HepG2 (cell line): ENCODE measurements around the gene GRK5. TPM values are rescaled to one million over a fixed set of nuclear protein-coding genes. Genes with fewer than 3 reads are reported as not detected.

Experiments used
- AFF4 ChIP-seq: sonication (generic); formaldehyde crosslinking; IDR thresholded peaks from 2 replicates; pipeline ENCODE4 v1.4.0; 2020; ENCODE audit warnings: missing genetic modification reagents
- NPAS2 ChIP-seq: sonication (generic); formaldehyde crosslinking; IDR thresholded peaks from 2 replicates; pipeline ENCODE4 v1.8.0; 2022; ENCODE audit warnings: mild to moderate bottlenecking, missing genetic modification reagents, borderline replicate concordance
- PBX2 ChIP-seq: IDR thresholded peaks from 2 replicates; pipeline ENCODE4 v1.6.1; 2016; ENCODE audit warnings: control low read depth
- RNF2 ChIP-seq: fragments of 450-650 bp; conservative IDR thresholded peaks from 2 replicates; pipeline ENCODE4 v1.6.1; 2016; ENCODE audit warnings: low read depth
- SNAI1 ChIP-seq: sonication (generic); formaldehyde crosslinking; IDR thresholded peaks from 2 replicates; pipeline ENCODE4 v1.5.0; 2020; ENCODE audit warnings: mild to moderate bottlenecking, missing genetic modification reagents, borderline replicate concordance
- THAP9 ChIP-seq: sonication (generic); formaldehyde crosslinking; IDR thresholded peaks from 2 replicates; pipeline ENCODE4; 2020; ENCODE audit warnings: missing genetic modification reagents, mild to moderate bottlenecking, borderline replicate concordance
- U2AF2 ChIP-seq: fragments of 200-400 bp; formaldehyde crosslinking; IDR thresholded peaks from 2 replicates; pipeline ENCODE4 v1.6.1; 2017; ENCODE audit warnings: low read depth, mild to moderate bottlenecking, low read length
- ZFP36L2 ChIP-seq: sonication (generic); formaldehyde crosslinking; IDR thresholded peaks from 2 replicates; pipeline ENCODE4 v1.4.0; 2020; ENCODE audit warnings: missing genetic modification reagents
- ZMAT5 ChIP-seq: sonication (generic); formaldehyde crosslinking; IDR thresholded peaks from 2 replicates; pipeline ENCODE4 v1.5.0; 2020; ENCODE audit warnings: mild to moderate bottlenecking, low read depth, missing genetic modification reagents, borderline replicate concordance
- ZNF253 ChIP-seq: sonication (generic); formaldehyde crosslinking; IDR thresholded peaks from 2 replicates; pipeline ENCODE4 v1.8.0; 2022; ENCODE audit warnings: mild to moderate bottlenecking, missing genetic modification reagents, borderline replicate concordance
- ZNF280B ChIP-seq: sonication (generic); formaldehyde crosslinking; IDR thresholded peaks from 2 replicates; pipeline ENCODE4 v1.5.0; 2020; ENCODE audit warnings: missing genetic modification reagents, mild to moderate bottlenecking, borderline replicate concordance
- ZNF326 ChIP-seq: sonication (generic); formaldehyde crosslinking; IDR thresholded peaks from 2 replicates; pipeline ENCODE4 v1.4.0; 2020; ENCODE audit warnings: missing genetic modification reagents, borderline replicate concordance
- ZNF329 ChIP-seq: sonication (generic); formaldehyde crosslinking; IDR thresholded peaks from 2 replicates; pipeline ENCODE4 v1.9.0; 2021; ENCODE audit warnings: low read depth, mild to moderate bottlenecking, missing genetic modification reagents
- ZNF446 ChIP-seq: sonication (generic); formaldehyde crosslinking; IDR thresholded peaks from 2 replicates; pipeline ENCODE4 v1.5.0; 2020; ENCODE audit warnings: mild to moderate bottlenecking, missing genetic modification reagents
- ZNF512 ChIP-seq: sonication (generic); formaldehyde crosslinking; IDR thresholded peaks from 2 replicates; pipeline ENCODE4 v1.4.0; 2020; ENCODE audit warnings: mild to moderate bottlenecking, missing genetic modification reagents
- polyA plus RNA-seq, 8 experiments: library from polyadenylated mRNA; depleted of rRNA in 3 of 8; stranded (reverse) in 7 of 8; unstranded in 1 of 8; fragments of >200 nt; fragmentation: Illumina TruSeq in 4 of 8; extraction: Trizol in 4 of 8; gene quantifications; 2 replicates each; pipeline versions ENCODE4 v1.2.1 to v1.2.3, GENCODE V29; 2011 to 2016; ENCODE audit warnings: low read depth in 4 of 8, missing spikeins in 1 of 8, mixed read lengths in 1 of 8; ENCODE audit not compliant: insufficient read depth in 1 of 8
- total RNA-seq, 5 experiments: library from RNA; depleted of rRNA; stranded (reverse); fragments of >200 nt; fragmentation: Illumina TruSeq; extraction: Trizol; gene quantifications; 2 replicates each; pipeline ENCODE4 v1.2.3, GENCODE V29; 2016; ENCODE audit warnings: low read depth in 1 of 5

The GRK5 gene
- total and polyA plus RNA-seq, 2 of the 13 experiments (the other 11 are each of a cell fraction or from before 2014, with no cell fraction given), result 10.4 to 12.6 TPM

- no peak for TF ChIP-seq ZFP36L2
- TF ChIP-seq RNF2, result no peak
- no peak for TF ChIP-seq ZNF253 (CRISPR knock-in tag)
- no peak for TF ChIP-seq ZNF512 (CRISPR knock-in tag)
- TF ChIP-seq PBX2 (CRISPR knock-in tag), result no peak
- no peak for TF ChIP-seq ZNF329 (CRISPR knock-in tag)
- TF ChIP-seq U2AF2, result no peak
- no peak for TF ChIP-seq SNAI1 (CRISPR knock-in tag)
- no peak for TF ChIP-seq ZNF280B (CRISPR knock-in tag)
- TF ChIP-seq ZMAT5 (CRISPR knock-in tag), result no peak
- TF ChIP-seq THAP9, result no peak; the same call in 1 of the 2 replicates
- no peak for TF ChIP-seq ZNF446 (CRISPR knock-in tag)
- TF ChIP-seq ZNF326 (CRISPR knock-in tag), result no peak
- no peak for TF ChIP-seq NPAS2 (CRISPR knock-in tag)
- TF ChIP-seq AFF4 (CRISPR knock-in tag), result no peak
These were observed 133.6 kb downstream of the GRK5 start (continued) for GRCh38 chr10:119340893-119341458.
